HG03060 (cell line): ENCODE data around the gene KCTD17.

Experiments used
- ATAC-seq: cut with Tn5 transposase; IDR thresholded peaks from one replicate; pipeline ENCODE4 v1.9.1; 2021; ENCODE audit warnings: low read depth, moderate number of reproducible peaks; ENCODE audit not compliant: unreplicated experiment

Gene KCTD17

DNA sequence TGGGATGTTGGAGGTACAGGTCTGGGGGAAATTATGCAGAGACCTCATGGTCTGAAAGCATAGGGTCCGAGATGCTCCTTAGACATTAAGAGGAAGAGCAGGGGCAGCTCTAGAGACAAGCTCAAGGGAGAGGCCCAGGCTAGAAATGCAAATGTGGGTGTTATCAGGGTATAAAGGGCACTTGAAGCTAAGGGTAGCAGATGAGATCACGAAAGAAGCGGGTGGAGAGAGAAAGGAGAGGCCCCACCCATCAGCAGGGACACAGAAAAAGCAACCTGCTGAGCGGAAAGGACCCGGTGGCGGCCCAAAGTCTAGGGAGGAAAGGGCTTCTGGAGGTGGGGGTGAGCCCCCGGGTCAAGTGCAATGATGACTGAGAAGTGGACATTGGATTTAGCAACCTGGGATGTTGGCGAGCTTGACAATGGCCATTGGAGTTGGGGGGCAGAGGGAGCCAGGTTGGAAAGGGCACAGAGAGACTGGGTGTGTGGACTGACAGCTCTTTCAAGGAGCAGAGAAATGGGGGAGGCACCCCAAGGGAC lies 49.1 kb downstream of the KCTD17 start:
- no peak for ATAC-seq

DNA sequence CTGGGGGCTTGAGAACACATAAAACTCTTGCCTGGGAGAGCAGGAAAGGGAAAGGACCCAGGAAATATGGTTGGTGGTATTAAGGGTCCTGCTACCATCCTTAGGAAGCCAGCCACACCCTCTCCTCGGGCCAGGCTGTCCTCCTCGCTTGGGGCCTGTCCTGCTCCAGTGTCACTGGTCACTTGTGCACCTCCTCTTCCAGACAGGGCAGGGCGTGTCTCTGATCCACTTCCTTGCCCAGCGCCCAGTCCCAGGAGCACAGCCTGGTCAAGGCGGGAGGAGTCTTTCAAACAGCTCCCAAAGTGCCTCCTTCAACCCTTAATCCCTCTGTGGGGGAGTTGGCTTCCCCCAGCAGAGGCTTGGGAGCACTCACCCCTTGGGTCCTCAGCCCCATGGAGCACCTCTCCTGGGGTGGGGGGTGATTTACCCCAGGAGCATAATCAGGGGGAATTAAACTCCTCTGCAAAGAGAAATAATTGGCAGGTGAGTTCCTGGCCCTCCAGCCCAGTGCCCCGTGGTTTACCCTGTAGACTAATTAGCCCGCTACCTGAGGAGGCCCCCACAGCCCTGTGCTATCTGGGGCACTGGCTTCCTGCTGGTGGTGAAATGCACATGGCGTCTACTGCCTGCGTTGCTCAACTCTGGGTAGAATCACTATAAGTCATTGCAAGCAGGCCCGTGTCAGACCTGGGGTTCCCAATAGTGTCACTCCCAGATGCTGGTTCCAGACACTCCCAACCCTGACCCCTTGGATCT lies 49.9 kb downstream of the KCTD17 start:
- ATAC-seq, result no peak

- no peak for ATAC-seq
These were observed 51.6 kb downstream of the KCTD17 start for GRCh38 chr22:37103151-37103550.

GRCh38 chr22:37103656-37104452 lies 52.3 kb downstream of the KCTD17 start:
- no peak for ATAC-seq

DNA sequence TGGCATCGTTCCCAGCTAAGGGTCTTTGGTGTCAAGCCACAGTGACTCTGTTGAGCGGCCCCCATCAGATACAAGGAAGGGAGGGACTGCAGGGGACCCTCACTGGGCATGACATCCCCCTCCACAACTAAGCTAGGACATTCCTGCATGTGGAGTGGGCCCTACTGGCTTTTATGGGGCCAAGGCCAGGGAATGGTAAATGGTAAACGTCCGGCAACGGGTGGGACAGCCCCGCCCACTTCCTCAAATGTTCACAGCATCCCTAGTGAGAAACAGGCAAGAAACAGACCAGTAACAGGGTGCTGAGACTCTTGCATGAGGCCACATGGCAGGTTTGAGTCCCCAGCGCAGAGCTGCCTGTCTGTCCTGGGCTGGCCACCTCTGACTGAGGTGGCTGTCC lies 53.6 kb downstream of the KCTD17 start:
- ATAC-seq, result no peak

DNA sequence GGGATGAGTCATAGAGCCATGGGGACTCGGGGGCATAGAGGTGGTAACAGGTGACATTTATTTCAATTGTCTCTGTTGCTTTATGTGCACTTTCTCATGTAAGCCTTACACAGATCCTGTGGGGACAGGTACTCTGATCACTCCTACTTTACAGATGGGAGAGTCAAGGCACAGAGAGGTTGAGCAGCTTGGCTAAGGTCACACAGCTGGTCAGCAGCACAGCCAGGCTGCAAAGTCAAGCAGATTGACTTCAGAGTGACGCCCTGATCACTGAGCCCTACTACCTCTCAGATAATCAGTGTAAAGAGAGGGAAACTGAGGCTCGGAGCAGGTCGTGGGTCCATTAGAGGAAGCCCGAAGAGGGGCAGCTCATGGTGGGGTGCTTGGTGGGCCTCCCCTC lies 54.4 kb downstream of the KCTD17 start:
- no peak for ATAC-seq

GRCh38 chr22:37107816-37108621 lies 56.5 kb downstream of the KCTD17 start:
- no peak for ATAC-seq

DNA sequence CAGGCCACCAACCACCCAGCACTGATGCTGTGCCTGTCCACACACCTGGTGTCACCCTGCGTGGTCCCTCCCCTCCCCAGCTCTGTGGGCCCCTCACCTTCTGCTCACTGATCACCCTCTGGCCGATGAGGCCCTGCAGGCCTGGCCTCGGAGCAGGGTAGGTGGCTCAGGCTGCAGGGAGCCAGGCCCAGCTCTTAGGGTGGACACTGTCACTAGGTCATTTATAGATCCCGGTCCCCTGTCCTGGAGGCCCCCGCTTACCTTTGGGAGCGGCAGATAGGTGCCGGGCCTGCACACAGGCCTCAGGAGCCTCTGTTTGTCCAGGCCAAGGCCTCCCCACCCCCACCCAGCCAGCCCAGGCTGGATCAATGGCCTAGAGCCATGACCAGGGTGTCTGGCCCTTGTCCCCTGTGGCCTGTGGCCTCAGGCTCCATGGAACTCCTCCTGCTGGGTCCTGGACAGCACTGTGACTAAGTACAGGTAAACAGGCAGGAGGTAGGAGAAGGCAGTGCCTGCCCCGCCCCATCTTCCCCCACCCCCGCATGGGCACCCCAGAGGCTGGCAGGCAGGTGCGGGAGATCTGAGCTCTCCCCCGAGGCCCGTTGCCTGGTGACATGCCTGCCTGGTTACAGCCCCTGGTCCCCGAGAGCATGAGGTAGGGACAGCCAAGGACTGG lies 57.8 kb downstream of the KCTD17 start, which contains the start of gene TMPRSS6:
Gene TMPRSS6 (minus strand): TSS at position 472 of the 676 bp plus-strand sequence. CDS start 6,296 bp downstream, outside the sequence.
- no peak for ATAC-seq

DNA sequence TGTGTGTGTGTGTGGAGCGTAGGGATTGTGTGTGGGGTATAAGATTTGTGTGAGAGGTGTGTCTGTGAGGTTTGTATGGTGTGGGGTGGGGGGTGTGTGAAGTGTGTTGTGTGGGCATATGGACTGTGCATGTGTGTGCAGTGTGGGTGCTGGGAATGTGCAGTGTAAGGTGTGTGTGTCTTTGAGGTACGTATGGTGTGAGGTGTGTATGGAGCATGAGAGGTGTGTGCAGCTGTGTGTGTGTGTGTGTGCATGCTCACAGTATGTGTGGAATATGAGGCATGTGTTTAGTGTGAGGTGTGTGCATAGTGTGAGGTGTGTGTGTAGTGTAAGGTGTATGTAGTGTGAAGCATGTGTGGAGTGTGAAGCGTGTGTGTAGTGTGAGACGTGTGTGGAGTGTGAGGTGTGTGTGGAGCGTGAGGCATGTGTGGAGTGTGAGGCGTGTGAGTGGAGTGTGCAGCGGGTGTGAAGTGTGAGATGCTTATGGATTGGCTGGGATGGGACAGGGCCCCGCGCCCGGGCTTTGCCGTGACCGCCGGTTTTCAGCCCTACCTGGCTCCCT lies 59.7 kb downstream of the KCTD17 start:
- ATAC-seq, result no peak

DNA sequence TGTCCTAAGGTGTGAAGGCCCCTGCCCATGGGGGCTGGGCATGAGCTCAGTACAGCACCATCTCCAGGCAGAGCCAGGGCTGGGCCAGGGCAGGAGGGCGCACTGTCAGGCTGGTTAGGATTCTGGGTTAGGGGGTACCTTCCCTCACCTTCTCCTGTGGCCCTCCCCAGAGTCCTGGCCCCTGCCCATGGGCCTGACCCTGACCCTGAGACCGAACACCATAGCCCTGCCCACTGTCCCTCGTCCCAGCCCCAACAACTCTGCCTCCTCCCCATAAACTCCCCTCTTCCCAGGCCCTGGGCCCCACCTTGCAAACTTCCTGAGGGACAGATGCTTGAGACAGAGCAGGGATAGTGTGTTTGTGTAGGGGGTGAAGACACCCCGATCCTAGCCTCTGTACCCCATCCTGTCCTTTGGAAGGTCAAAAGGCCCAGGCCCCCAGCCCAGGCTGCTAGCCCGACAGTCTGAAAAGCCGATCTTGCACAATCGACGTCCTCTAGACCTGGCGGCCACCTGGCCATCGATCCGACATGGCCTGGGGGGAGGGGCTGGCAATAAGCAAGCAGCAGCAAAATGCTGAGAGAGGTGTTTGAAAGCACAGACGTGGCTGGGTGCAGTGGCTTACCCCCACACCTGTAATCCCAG lies 60.7 kb downstream of the KCTD17 start:
- no peak for ATAC-seq
